Measurements from ENCODE around the gene SLC18A3. TPM values are rescaled to one million over a fixed set of nuclear protein-coding genes. Genes with fewer than 3 reads are reported as not detected.

SLC18A3 gene
- polyA plus RNA-seq, 1 of the 3 experiments (the other 2 are of a cell fraction), result 1.7 TPM

GRCh38 chr10:49609006-49609282 lies 1.2 kb upstream of the SLC18A3 start:
- CTCF ChIA-PET, result interaction anchor here (0.9 to 6.2 kb wide), 5 partner anchors 12 to 127 kb away, joined by 3 to 36 read pairs (median 3); no protein-coding TSS in a partner anchor
- Histone ChIP-seq H3K9me2 (no peaks in the 10 kb centered on the region), H3K4me1 (ENCODE audit: control insufficient read depth in 1 of 2, insufficient read depth in 2 of 2, low read depth in 1 of 2, low read length in 1 of 2) (peaks cover 0 to 52% of the 10 kb centered on the region in 2 experiments; a peak in 1 of 4 replicates), H3K27me3 (ENCODE audit: insufficient read depth) (no peaks in the 10 kb centered on the region; the same call in 1 of the 2 replicates), H2AFZ (ENCODE audit: low read depth) (no peak overlapping the region), H3K4me2 (0 out of 2 replicates have a peak overlapping the region, but pooled peaks have one; percentile 70), H3F3A (replicated peaks; ENCODE audit: insufficient read depth) (no peaks in the 10 kb centered on the region), H3K4me3 (ENCODE audit: low read depth in 2 of 2, low read length in 1 of 2) (peak overlapping the region; percentile 54 to 58; a peak in 3 of 4 replicates), H4K20me1 (ENCODE audit: insufficient read depth) (no peaks in the 10 kb centered on the region), H3K9ac (no peak overlapping the region), H3K27ac (ENCODE audit: low read depth in 2 of 2, low read length in 1 of 2) (peak overlapping the region in 1 of 2 experiments; percentile 16; a peak in 1 of 4 replicates), H3K9me3 (no peaks in the 10 kb centered on the region), H3K36me3 (replicated peaks in 1 of 2; ENCODE audit: control insufficient read depth in 1 of 2, insufficient read depth in 2 of 2, low read length in 1 of 2) (no peaks in the 10 kb centered on the region), H3K79me2 (ENCODE audit: insufficient read depth) (no peaks in the 10 kb centered on the region)
- POLR2A ChIA-PET, result interaction anchor here (2.2 kb wide), 1 partner anchor 14 kb away, joined by 7 read pairs; no protein-coding TSS in a partner anchor
- TF ChIP-seq RAD21 (IDR thresholded peaks at IDR 0.05; ENCODE audit: low read length) (no peak), JUND (IDR thresholded peaks at IDR 0.05) (no peak), CHD2 (IDR thresholded peaks at IDR 0.05; ENCODE audit: low read length, partially characterized antibody) (no peak), GATA2 (CRISPR knock-in tag; IDR thresholded peaks at IDR 0.05) (no peak), RCOR1 (IDR thresholded peaks at IDR 0.05; ENCODE audit: low read length) (no peak), GABPA (IDR thresholded peaks at IDR 0.05; ENCODE audit: low read depth) (no peak), SMC3 (IDR thresholded peaks at IDR 0.05; ENCODE audit: low read depth, low read length) (no peak), POLR2AphosphoS5 (IDR thresholded peaks at IDR 0.05; ENCODE audit: low read depth, low read length) (no peak), USF2 (IDR thresholded peaks at IDR 0.05; ENCODE audit: borderline replicate concordance, low read depth, low read length) (no peak)
- DNase-seq, result no peak
- 43% methylated on average over 17 of the region's 19 CpGs for WGBS (ENCODE audit: low lambda C conversion rate)

GRCh38 chr10:49609283-49610113 lies 612 bp upstream of the SLC18A3 start:
- Histone ChIP-seq H3K9me3 (no peaks in the 10 kb centered on the region), H3K9me2 (no peaks in the 10 kb centered on the region), H3K9ac (no peak overlapping the region), H3K4me2 (peak overlapping the region; percentile 70), H3K27ac (ENCODE audit: low read depth in 2 of 2, low read length in 1 of 2) (peak overlapping the region in 1 of 2 experiments; percentile 74; a peak in 2 of 4 replicates), H3F3A (replicated peaks; ENCODE audit: insufficient read depth) (no peaks in the 10 kb centered on the region), H3K36me3 (replicated peaks in 1 of 2; ENCODE audit: control insufficient read depth in 1 of 2, insufficient read depth in 2 of 2, low read length in 1 of 2) (no peaks in the 10 kb centered on the region), H3K79me2 (ENCODE audit: insufficient read depth) (no peaks in the 10 kb centered on the region), H3K4me3 (ENCODE audit: low read depth in 2 of 2, low read length in 1 of 2) (peak overlapping the region; percentile 54 to 58; a peak in 3 of 4 replicates), H4K20me1 (ENCODE audit: insufficient read depth) (no peaks in the 10 kb centered on the region), H2AFZ (ENCODE audit: low read depth) (no peak overlapping the region), H3K4me1 (ENCODE audit: control insufficient read depth in 1 of 2, insufficient read depth in 2 of 2, low read depth in 1 of 2, low read length in 1 of 2) (peaks cover 0 to 52% of the 10 kb centered on the region in 2 experiments; a peak in 1 of 4 replicates), H3K27me3 (ENCODE audit: insufficient read depth) (no peaks in the 10 kb centered on the region; the same call in 1 of the 2 replicates)
- peak; percentile 92 for DNase-seq
- 13% methylated on average over 25 of the region's 62 CpGs for WGBS (ENCODE audit: low lambda C conversion rate)
- TF ChIP-seq CHD2 (IDR thresholded peaks at IDR 0.05; ENCODE audit: low read length, partially characterized antibody), result peak; percentile 9
- TF ChIP-seq RXRA (IDR thresholded peaks at IDR 0.05; ENCODE audit: borderline replicate concordance, low read depth), result no peak
- ChIA-PET POLR2A (interaction anchor here (1.1 to 2.2 kb wide), 2 partner anchors 14 to 33 kb away, joined by 3 to 7 read pairs; no protein-coding TSS in a partner anchor), CTCF (interaction anchor here (0.7 to 6.2 kb wide), 8 partner anchors 9 to 127 kb away, joined by 3 to 36 read pairs (median 3); no protein-coding TSS in a partner anchor)
